Activated T-cell treated with anti-CD3 and anti-CD28 coated beads for 48 hours (primary cell): ENCODE data around the gene AP1AR.

Source experiments
- DNase-seq: peaks from one replicate; pipeline ENCODE4 v3.0.0-alpha.2; 2020; ENCODE audit warnings: low read depth

Gene AP1AR

DNA sequence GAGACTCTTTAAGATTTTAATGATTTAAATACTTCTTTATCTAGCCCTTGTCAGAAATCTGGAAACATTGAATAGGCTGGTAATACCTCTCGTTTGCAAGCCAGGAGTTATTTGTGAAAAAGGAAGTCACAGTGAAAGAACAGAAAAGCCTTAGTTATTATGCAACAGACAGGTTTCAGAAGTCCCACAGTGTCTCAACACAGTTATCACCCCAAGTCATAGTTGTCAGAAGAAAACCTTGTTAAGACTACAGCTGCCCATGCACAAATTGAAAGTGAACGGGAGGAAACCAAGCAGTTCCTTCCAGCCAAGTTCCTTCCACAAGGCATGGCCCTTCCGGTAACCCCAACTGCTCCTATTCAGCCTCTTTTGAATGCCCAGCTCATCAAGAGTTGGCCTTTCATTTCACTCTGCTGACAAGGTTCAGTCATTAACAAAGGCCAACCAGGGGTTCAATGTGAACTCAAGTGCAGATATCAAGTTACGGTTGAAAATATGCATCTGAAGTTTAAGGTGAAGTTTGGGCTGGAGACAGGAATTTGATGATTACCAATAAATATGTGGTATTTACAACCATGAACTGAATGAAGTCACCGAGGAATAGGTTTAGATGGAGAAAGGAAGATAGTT lies 81.1 kb downstream of the AP1AR start:
- no peak for DNase-seq

DNA sequence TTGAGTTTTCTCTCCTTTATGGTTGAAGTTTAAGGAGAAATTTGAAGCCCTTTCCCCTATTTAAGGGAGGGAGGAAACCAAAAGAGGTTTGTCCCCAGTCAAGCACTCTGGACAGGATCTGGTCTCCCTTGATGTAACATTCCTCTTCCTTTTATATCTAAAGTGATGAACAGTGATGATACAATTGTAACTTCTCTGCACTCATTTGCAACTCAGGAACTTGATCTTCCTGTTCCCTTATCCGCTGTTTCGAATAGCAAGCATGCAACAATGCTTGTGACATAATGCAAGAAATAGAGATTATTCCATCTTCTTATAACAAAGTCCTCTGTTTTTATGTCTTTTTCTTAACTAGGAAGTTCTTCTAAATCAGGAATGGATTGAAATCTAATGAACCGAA lies 83.9 kb downstream of the AP1AR start:
- DNase-seq, result no peak

DNA sequence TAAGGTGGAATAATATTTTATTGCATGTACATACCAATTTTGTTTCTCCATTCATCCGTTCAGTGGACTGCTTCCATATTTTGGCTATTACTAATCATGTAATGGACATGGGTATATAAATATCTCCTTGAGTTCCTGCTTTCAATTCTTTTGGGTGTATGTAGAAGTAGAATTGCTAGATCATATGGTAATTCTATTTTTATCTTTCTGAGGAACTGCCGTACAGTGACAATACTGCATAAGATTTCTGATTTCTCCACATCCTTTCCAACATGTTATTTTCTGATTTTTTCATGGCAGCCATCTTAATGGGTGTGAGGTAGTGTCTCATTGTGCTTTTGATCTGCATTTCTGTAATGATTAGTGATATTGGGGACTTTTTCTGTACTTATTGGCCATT lies 84.8 kb downstream of the AP1AR start:
- DNase-seq, result no peak

DNA sequence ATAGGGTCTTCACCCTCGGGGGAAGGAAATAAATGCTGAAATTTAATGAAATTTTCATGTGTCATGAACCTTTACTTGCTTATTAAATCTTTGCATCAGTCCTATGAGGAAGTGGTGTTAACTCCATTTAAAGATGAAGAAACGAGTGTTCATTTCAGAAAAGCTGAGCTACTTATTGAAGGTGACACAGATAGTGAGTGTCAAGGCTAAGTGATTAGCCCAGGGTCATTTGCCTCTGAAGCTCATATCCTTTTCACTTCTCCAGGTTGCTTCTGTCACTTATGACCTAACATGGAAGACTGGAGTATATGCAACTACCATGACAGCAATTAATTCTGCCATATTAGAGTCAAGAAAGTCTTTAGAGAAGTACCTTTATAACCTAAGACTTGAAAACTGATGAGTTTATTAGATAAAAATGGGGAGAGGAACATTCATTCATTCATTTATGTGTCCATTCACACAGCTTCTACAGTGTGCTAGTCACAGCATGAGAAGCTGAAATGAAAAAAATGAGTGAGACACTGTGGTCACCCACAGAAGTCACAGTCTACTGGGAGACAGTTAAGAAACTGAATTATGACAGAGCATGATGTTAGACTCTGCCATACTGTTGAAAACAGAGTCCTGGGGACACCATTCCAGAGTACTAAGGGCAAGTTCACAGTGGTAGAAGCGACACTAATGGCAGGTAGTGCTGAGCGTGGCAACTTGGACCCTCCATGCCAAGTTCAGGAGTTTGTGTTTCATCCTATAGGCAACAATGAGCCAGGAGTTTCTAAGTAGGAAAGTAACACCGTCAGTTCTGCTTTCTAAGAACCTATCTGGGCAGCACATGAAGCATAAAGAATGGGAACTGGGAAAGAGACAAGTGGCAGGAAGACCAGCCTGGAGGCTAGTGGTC lies 86.9 kb downstream of the AP1AR start:
- DNase-seq, result no peak
